ENCODE results near the gene MED16.

DNA sequence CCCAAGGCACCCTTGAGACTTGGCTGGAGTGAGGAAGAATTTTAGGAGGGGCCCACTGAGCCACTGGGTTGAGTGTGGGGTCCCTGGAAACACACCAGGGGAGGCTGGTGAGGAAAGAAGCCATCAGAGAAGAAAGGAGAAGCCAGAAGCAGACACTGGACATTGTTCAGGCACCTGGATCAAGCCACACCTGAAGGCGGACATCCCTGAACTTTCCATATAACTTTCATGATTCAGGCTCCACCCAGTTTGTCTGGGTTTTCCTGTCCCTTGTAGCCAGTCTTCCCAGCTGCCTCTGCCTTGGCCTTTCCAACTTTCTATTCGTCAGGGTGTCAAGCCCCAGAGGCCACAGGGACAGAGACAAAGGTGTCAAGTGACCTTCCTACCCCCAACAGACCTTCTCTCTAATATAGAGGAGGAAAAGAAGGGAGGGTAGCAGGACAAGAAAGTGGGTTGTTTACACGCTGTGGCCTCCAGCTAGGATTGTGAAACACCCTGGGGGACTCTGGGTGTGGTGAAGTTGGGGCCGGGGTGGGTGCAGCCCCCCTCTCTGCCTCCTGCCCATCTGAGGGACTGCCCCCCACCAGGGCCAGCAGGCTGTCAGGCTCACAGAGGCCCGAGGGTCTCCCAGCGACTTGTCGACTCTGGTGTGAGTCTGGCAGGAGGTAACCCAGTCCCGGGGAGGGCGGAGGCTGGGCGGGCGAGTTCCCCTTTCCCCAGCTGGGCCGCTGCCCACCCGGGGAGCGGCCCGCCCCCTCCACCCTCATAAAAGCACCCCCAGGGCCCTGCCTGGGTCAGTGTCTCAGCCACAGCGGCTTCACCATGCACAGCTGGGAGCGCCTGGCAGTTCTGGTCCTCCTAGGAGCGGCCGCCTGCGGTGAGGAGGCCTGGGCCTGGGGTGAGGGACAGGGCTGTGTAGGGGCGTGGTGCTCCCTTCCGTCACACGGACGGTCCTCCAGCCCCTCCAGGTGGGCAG lies 33.8 kb downstream of the MED16 start, which contains the start of gene CFD:
- TF ChIP-seq CTCF (IDR thresholded peaks at IDR 0.05; ENCODE audit: insufficient read depth, low read length, poor library complexity, severe bottlenecking) (no peak), EZH2phosphoT487 (conservative IDR thresholded peaks at IDR 0.05; ENCODE audit: low read length) (no peak)
